OCI-LY1 (cell line): ENCODE data around the gene TRIM73.
"Not testable (repeated sequence)": the region's sequence is repeated elsewhere in the genome, so short reads cannot be mapped to it uniquely, and the experiment has no call there.

Experiments
- H2AFZ ChIP-seq: fragments of 200-600 bp; sonication (generic), shearing (Covaris generic); 2 replicates; pipeline ENCODE4 v1.6.0; 2014; ENCODE audit warnings: antibody characterized with exemption, mild to moderate bottlenecking, low read length
- H3F3A ChIP-seq: fragments of 200-600 bp; sonication (generic), shearing (Covaris generic); 2 replicates; pipeline ENCODE4 v1.6.0; 2014; ENCODE audit warnings: mild to moderate bottlenecking, antibody characterized with exemption, low read length, moderate library complexity; ENCODE audit not compliant: insufficient read depth
- H3K27ac ChIP-seq: fragments of 200-600 bp; sonication (generic); 2 replicates; pipeline ENCODE4 v1.5.1; 2014; ENCODE audit warnings: low read length, mixed run types, mild to moderate bottlenecking, low read depth; ENCODE audit not compliant: poor library complexity, severe bottlenecking
- H3K27me3 ChIP-seq: fragments of 200-600 bp; sonication (generic); 2 replicates; pipeline ENCODE4 v1.6.0; 2014; ENCODE audit warnings: antibody characterized with exemption, mild to moderate bottlenecking, low read length, moderate library complexity; ENCODE audit not compliant: insufficient read depth
- H3K36me3 ChIP-seq: fragments of 200-600 bp; sonication (generic); 2 replicates; pipeline ENCODE4 v1.6.1; 2014; ENCODE audit warnings: mild to moderate bottlenecking, antibody characterized with exemption, low read length, moderate library complexity, mixed read lengths; ENCODE audit not compliant: insufficient read depth
- H3K4me1 ChIP-seq: fragments of 200-600 bp; sonication (generic); 2 replicates; pipeline ENCODE4 v1.5.1; 2014; ENCODE audit warnings: mild to moderate bottlenecking, low read length, moderate library complexity; ENCODE audit not compliant: insufficient read depth, severe bottlenecking
- H3K4me2 ChIP-seq: fragments of 200-600 bp; sonication (generic), shearing (Covaris generic); 2 replicates; pipeline ENCODE4 v1.6.1; 2014; ENCODE audit warnings: low read length
- H3K4me3 ChIP-seq: fragments of 200-600 bp; sonication (generic); 2 replicates; pipeline ENCODE4 v1.5.1; 2014; ENCODE audit warnings: low read length, low read depth, mild to moderate bottlenecking, mixed read lengths; ENCODE audit not compliant: poor library complexity, severe bottlenecking
- H3K79me2 ChIP-seq: fragments of 200-600 bp; shearing (Covaris generic); 2 replicates; pipeline ENCODE4 v1.6.1; 2016; ENCODE audit warnings: mixed run types, low read length, mixed read lengths; ENCODE audit not compliant: insufficient read depth
- H3K9ac ChIP-seq: fragments of 200-600 bp; sonication (generic), shearing (Covaris generic); 2 replicates; pipeline ENCODE4 v1.6.1; 2014; ENCODE audit warnings: mild to moderate bottlenecking, low read length, mixed read lengths
- H3K9me2 ChIP-seq: fragments of 200-600 bp; sonication (generic), shearing (Covaris generic); 2 replicates; pipeline ENCODE4 v1.6.1; 2014; ENCODE audit warnings: low read depth, mild to moderate bottlenecking, low read length, mixed read lengths
- H3K9me3 ChIP-seq: fragments of 200-600 bp; shearing (Covaris generic); 2 replicates; pipeline ENCODE4 v1.6.1; 2014; ENCODE audit warnings: low read length, mixed read lengths
- H4K20me1 ChIP-seq: fragments of 200-600 bp; sonication (generic), shearing (Covaris generic); 2 replicates; pipeline ENCODE4 v1.6.0; 2016; ENCODE audit warnings: mild to moderate bottlenecking, low read length; ENCODE audit not compliant: insufficient read depth

Gene TRIM73

GRCh38 chr7:75409880-75410822 is 14.7 kb downstream of the TRIM73 start:
- peak overlapping the region; percentile 45 for H3K4me3 ChIP-seq
- H3F3A ChIP-seq, H3K9me2 ChIP-seq, H3K9ac ChIP-seq, H3K4me1 ChIP-seq, H3K27me3 ChIP-seq, H3K36me3 ChIP-seq, H3K79me2 ChIP-seq, H3K27ac ChIP-seq, H4K20me1 ChIP-seq, H3K4me2 ChIP-seq, H3K9me3 ChIP-seq, H2AFZ ChIP-seq: not testable (repeated sequence)

DNA sequence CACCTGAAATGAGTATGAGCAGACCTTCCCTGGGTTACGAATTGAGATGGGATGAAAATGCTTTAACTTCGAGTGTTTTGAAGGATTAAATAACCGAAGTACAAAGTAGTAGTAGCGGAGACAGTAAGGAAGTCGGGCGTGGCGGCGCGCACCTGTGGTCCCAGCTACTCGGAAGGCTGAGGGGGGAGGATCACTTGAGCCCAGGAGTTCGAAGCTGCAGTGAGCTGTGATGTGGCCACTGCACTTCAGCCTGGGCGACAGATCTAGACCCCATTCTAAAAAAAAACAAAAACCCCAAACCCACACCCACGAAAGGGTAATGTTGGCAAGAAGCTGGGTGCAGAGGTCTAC is 15.4 kb downstream of the TRIM73 start:
- H2AFZ ChIP-seq, H3K79me2 ChIP-seq, H4K20me1 ChIP-seq, H3K9me3 ChIP-seq, H3K9me2 ChIP-seq, H3K4me2 ChIP-seq, H3K9ac ChIP-seq, H3K27me3 ChIP-seq, H3K4me3 ChIP-seq, H3K27ac ChIP-seq, H3K4me1 ChIP-seq, H3F3A ChIP-seq: not testable (repeated sequence)
- peaks cover 10% of the 10 kb centered on the region; the same call in 1 of the 2 replicates for H3K36me3 ChIP-seq

DNA sequence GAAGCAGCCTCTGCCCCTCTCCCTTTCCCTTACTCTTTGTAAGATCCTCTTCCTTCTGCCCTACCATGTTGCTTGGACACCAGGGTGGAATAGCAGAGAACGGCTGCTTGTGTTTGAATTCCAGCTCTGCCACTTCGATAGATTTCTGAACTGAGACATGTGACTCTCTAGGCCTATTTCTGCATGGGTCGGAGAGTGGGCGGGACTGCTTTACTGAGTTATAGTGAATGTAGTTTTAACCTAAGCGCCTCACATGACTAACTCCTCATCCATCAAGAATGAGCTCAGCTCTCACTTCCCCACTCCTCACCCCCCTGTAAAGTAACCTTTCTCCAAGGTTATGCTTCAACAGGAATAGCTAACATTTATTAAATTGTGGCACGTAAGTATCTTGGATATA is 18.8 kb downstream of the TRIM73 start:
- peaks cover 22% of the 10 kb centered on the region for H3K36me3 ChIP-seq
- not testable (repeated sequence) for H3K9me3 ChIP-seq, H3K9me2 ChIP-seq, H3K79me2 ChIP-seq, H3F3A ChIP-seq, H4K20me1 ChIP-seq, H3K27me3 ChIP-seq, H3K4me2 ChIP-seq, H3K4me1 ChIP-seq, H3K27ac ChIP-seq, H3K4me3 ChIP-seq, H3K9ac ChIP-seq, H2AFZ ChIP-seq

- not testable (repeated sequence) for H3K4me1 ChIP-seq, H3K9me3 ChIP-seq, H3K4me2 ChIP-seq, H3K27me3 ChIP-seq, H3K27ac ChIP-seq, H3K79me2 ChIP-seq, H3K4me3 ChIP-seq, H2AFZ ChIP-seq, H3K9me2 ChIP-seq, H3K9ac ChIP-seq, H4K20me1 ChIP-seq, H3F3A ChIP-seq
- peaks cover 28% of the 10 kb centered on the region for H3K36me3 ChIP-seq
These were observed 19.4 kb downstream of the TRIM73 start for GRCh38 chr7:75414708-75415427.

GRCh38 chr7:75415428-75415817 is 20.0 kb downstream of the TRIM73 start:
- not testable (repeated sequence) for H2AFZ ChIP-seq, H3K27me3 ChIP-seq, H3K4me1 ChIP-seq, H3K79me2 ChIP-seq, H4K20me1 ChIP-seq, H3K9ac ChIP-seq, H3K4me2 ChIP-seq, H3K4me3 ChIP-seq, H3K9me3 ChIP-seq, H3K9me2 ChIP-seq, H3K27ac ChIP-seq, H3F3A ChIP-seq
- H3K36me3 ChIP-seq: peaks cover 30% of the 10 kb centered on the region

DNA sequence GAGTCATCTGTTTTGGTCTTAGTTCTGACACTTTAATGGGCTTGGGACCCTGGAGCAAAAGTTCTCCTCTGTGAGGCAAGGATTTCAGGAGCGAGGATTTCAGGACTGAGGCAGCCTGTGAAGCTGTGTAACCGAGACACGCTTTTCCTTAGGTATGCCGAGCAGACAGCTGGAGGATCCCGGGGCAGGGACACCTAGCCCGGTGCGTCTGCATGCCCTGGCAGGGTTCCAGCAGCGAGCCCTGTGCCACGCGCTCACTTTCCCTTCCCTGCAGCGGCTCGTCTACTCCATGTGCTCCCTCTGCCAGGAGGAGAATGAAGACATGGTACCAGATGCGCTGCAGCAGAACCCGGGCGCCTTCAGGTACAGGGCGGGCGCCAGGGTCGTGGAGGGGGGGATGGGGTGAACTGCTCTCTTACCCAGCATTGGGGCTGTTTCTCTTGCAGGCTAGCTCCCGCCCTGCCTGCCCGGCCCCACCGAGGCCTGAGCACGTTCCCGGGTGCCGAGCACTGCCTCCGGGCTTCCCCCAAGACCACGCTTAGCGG is 20.5 kb downstream of the TRIM73 start:
- H3K79me2 ChIP-seq, H3K27ac ChIP-seq, H2AFZ ChIP-seq, H3K27me3 ChIP-seq, H3K4me1 ChIP-seq, H3K9me2 ChIP-seq, H3K9ac ChIP-seq, H3K4me2 ChIP-seq, H4K20me1 ChIP-seq, H3K9me3 ChIP-seq, H3F3A ChIP-seq, H3K4me3 ChIP-seq: not testable (repeated sequence)
- peaks cover 32% of the 10 kb centered on the region for H3K36me3 ChIP-seq

GRCh38 chr7:75416787-75417186 is 21.4 kb downstream of the TRIM73 start:
- not testable (repeated sequence) for H2AFZ ChIP-seq, H3K27me3 ChIP-seq, H3F3A ChIP-seq, H3K9me3 ChIP-seq, H3K4me2 ChIP-seq, H3K4me1 ChIP-seq, H3K9ac ChIP-seq, H3K79me2 ChIP-seq, H3K4me3 ChIP-seq, H4K20me1 ChIP-seq, H3K27ac ChIP-seq, H3K9me2 ChIP-seq
- H3K36me3 ChIP-seq: peaks cover 40% of the 10 kb centered on the region
